ENCODE results near the gene RAPGEF1. TPM values are rescaled to one million over a fixed set of nuclear protein-coding genes. Genes with fewer than 3 reads are reported as not detected.
A peak's percentile ranks its signal among the peaks of the same experiment; 100 is the strongest.

The RAPGEF1 gene
- total RNA-seq, 1 experiment from 2014 or later, result 55.6 TPM

DNA sequence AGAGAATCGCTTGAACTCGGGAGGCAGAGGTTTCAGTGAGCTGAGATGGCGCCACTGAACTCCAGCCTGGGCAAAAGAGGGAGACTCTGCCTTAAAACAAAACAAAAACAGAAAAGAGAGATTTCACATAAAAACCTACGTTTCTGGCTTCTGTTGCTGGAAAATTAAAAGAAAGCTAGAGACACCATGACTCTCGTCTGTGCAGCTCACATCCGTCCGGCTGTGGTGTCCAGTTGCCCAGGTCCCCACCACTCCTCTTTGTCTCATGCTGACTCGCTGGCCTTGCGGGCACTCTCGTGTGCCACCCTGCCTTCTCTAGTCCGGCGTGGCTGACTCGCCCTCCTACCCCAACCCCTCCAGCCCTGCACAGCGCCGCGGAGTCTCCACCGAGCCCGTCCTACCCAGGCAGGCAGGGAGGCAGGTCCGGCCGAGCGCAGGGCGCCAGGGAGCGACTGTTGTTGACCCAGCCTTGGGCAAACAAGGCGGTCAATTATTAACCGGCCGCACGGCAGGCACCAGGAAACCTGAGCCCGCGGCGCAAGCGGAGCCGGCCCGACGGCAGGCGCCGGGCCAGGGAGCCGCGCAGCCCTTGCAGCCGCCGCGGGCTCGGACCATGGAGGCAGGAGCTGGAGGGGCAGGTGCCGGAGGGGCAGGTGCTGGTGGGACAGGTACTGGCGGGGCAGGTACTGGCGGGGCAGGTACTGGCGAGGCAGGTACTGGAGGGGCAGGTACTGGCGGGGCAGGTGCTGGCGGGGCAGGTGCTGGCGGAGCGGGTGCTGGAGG, 194.7 kb downstream of the RAPGEF1 start, which contains the start of gene PRRT1B:
PRRT1B (plus strand) TSS at position 521 of the 783 bp plus-strand sequence; CDS start at position 614, 93 bp downstream.
- H3T11ph ChIP-seq (ENCODE audit: low read length), result no peak within 1 kb of the TSS
- H4K91ac ChIP-seq (ENCODE audit: insufficient read length, low read depth, low read length), result no peak within 1 kb of the TSS
- H3K56ac ChIP-seq (ENCODE audit: insufficient read length, low read depth, low read length), result no peak within 1 kb of the TSS
- H3K14ac ChIP-seq (ENCODE audit: insufficient read depth, low read length), result no peak within 1 kb of the TSS
- H2BK20ac ChIP-seq (ENCODE audit: low read depth, low read length, poor library complexity, severe bottlenecking), result no peak within 1 kb of the TSS
- no peak within 1 kb of the TSS for H3K4ac ChIP-seq (ENCODE audit: low read depth, low read length)
- Mint-ChIP-seq H3K27ac (no peak within 1 kb of the TSS), H3K4me3 (peak within 1 kb of the TSS in 1 of 2 experiments; percentile 63; a peak in 2 of 5 replicates), H3K36me3 (ENCODE audit: insufficient read depth in 1 of 3, low read depth in 3 of 3) (peaks cover 9 to 39% (median 24%) of the 10 kb centered on the region in 3 experiments), H3K27me3 (ENCODE audit: low read depth) (peaks cover 48% of the 10 kb centered on the region), H3K9me3 (peaks cover 57 to 60% of the 10 kb centered on the region in 2 experiments), H3K4me1 (no peaks in the 10 kb centered on the region)
- H2BK15ac ChIP-seq (ENCODE audit: low read depth, low read length), result no peak within 1 kb of the TSS
- H2AFZ ChIP-seq (ENCODE audit: low read length), result no peak within 1 kb of the TSS
- TF ChIP-seq, protein P1, sequence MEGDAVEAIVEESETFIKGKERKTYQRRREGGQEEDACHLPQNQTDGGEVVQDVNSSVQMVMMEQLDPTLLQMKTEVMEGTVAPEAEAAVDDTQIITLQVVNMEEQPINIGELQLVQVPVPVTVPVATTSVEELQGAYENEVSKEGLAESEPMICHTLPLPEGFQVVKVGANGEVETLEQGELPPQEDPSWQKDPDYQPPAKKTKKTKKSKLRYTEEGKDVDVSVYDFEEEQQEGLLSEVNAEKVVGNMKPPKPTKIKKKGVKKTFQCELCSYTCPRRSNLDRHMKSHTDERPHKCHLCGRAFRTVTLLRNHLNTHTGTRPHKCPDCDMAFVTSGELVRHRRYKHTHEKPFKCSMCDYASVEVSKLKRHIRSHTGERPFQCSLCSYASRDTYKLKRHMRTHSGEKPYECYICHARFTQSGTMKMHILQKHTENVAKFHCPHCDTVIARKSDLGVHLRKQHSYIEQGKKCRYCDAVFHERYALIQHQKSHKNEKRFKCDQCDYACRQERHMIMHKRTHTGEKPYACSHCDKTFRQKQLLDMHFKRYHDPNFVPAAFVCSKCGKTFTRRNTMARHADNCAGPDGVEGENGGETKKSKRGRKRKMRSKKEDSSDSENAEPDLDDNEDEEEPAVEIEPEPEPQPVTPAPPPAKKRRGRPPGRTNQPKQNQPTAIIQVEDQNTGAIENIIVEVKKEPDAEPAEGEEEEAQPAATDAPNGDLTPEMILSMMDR (conservative IDR thresholded peaks at IDR 0.05), result no peak
- no peak within 1 kb of the TSS for H4K8ac ChIP-seq (replicated peaks; ENCODE audit: insufficient read length, low read depth, low read length)
- H3K4me2 ChIP-seq (ENCODE audit: insufficient read depth, insufficient read length, low read length), result peak within 1 kb of the TSS; percentile 24
- peaks cover 5% of the 10 kb centered on the region for H3K9me3 ChIP-seq (ENCODE audit: control insufficient read depth, low read depth, low read length)
- no peaks in the 10 kb centered on the region for H3K4me1 ChIP-seq (ENCODE audit: insufficient read depth, low read length)
- no peaks in the 10 kb centered on the region for H3K79me2 ChIP-seq (ENCODE audit: insufficient read depth, low read length)
- H3K27me3 ChIP-seq (ENCODE audit: insufficient read depth, low read length), result no peaks in the 10 kb centered on the region; the same call in 1 of the 2 replicates
- no peak within 1 kb of the TSS for H2AK5ac ChIP-seq (ENCODE audit: insufficient read length, low read length)
- no peak within 1 kb of the TSS for H3K9ac ChIP-seq (ENCODE audit: extremely low read depth, insufficient read length, low read length)
- H4K20me1 ChIP-seq (ENCODE audit: control insufficient read depth, insufficient read depth, insufficient read length), result no peaks in the 10 kb centered on the region
- H3K79me1 ChIP-seq (ENCODE audit: insufficient read depth, low read depth, low read length, poor library complexity, severe bottlenecking), result no peaks in the 10 kb centered on the region
- H4K5ac ChIP-seq (ENCODE audit: insufficient read length, low read depth, low read length), result no peak within 1 kb of the TSS
- no peak within 1 kb of the TSS for H2BK12ac ChIP-seq (ENCODE audit: insufficient read length, low read depth, low read length)
- no peak within 1 kb of the TSS for H3K18ac ChIP-seq (ENCODE audit: insufficient read length, low read depth, low read length)
- no CpG with 5 or more reads among the region's 50 CpGs for WGBS (ENCODE audit: extremely low coverage, insufficient read length, low lambda C conversion rate)
- no peak within 1 kb of the TSS for H2BK5ac ChIP-seq (ENCODE audit: insufficient read length, low read length)
- no peak for DNase-seq
- no peak within 1 kb of the TSS for H3K23ac ChIP-seq (ENCODE audit: insufficient read length, low read depth, low read length)
- H3K27ac ChIP-seq (ENCODE audit: insufficient read length, low read depth, low read length), result no peak within 1 kb of the TSS
- no peak within 1 kb of the TSS for H2BK120ac ChIP-seq (ENCODE audit: low read depth, low read length, poor library complexity, severe bottlenecking)
- peaks cover 7% of the 10 kb centered on the region for H3K23me2 ChIP-seq (ENCODE audit: insufficient read length, low read depth, low read length, poor library complexity, severe bottlenecking)

Measured in H9 (cell line).